ENCODE data around the gene FGG.

Gene FGG

GRCh38 chr4:154564311-154564710, 48.1 kb downstream of the FGG start:
- no peak overlapping the region for H3K27ac ChIP-seq
- TF ChIP-seq ZFX (IDR thresholded peaks at IDR 0.05): no peak
- TF ChIP-seq, protein P1, sequence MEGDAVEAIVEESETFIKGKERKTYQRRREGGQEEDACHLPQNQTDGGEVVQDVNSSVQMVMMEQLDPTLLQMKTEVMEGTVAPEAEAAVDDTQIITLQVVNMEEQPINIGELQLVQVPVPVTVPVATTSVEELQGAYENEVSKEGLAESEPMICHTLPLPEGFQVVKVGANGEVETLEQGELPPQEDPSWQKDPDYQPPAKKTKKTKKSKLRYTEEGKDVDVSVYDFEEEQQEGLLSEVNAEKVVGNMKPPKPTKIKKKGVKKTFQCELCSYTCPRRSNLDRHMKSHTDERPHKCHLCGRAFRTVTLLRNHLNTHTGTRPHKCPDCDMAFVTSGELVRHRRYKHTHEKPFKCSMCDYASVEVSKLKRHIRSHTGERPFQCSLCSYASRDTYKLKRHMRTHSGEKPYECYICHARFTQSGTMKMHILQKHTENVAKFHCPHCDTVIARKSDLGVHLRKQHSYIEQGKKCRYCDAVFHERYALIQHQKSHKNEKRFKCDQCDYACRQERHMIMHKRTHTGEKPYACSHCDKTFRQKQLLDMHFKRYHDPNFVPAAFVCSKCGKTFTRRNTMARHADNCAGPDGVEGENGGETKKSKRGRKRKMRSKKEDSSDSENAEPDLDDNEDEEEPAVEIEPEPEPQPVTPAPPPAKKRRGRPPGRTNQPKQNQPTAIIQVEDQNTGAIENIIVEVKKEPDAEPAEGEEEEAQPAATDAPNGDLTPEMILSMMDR (conservative IDR thresholded peaks at IDR 0.05): no peak

- TF ChIP-seq, protein P1 (conservative IDR thresholded peaks at IDR 0.05): no peak
- no peak for TF ChIP-seq ZFX (IDR thresholded peaks at IDR 0.05)
- H3K27ac ChIP-seq: no peak within 1 kb of the TSS
Observed at GRCh38 chr4:154562697-154563254, 49.7 kb downstream of the FGG start, which contains the start of gene FGB. Gene FGB, plus strand, starts transcription at chr4:154563011. Its CDS starts 8 bp downstream, at chr4:154563019.

GRCh38 chr4:154560824-154561231, 51.6 kb downstream of the FGG start:
- TF ChIP-seq ZFX (IDR thresholded peaks at IDR 0.05): no peak
- TF ChIP-seq, protein P1 (conservative IDR thresholded peaks at IDR 0.05): no peak
- no peak overlapping the region for H3K27ac ChIP-seq

- TF ChIP-seq, protein P1 (conservative IDR thresholded peaks at IDR 0.05): no peak
- no peak for TF ChIP-seq ZFX (IDR thresholded peaks at IDR 0.05)
- H3K27ac ChIP-seq: no peak overlapping the region
Observed at GRCh38 chr4:154560419-154560801, 52.0 kb downstream of the FGG start.

- no peak overlapping the region for H3K27ac ChIP-seq
Observed at GRCh38 chr4:154559494-154560418, 52.7 kb downstream of the FGG start.

GRCh38 chr4:154559141-154559493, 53.3 kb downstream of the FGG start:
- no peak for TF ChIP-seq ZFX (IDR thresholded peaks at IDR 0.05)
- TF ChIP-seq, protein P1 (conservative IDR thresholded peaks at IDR 0.05): no peak
- no peak overlapping the region for H3K27ac ChIP-seq

More at GRCh38 chr4:154559494-154560418, 52.7 kb downstream of the FGG start:
- TF ChIP-seq ZFX (IDR thresholded peaks at IDR 0.05): no peak
- TF ChIP-seq, protein P1 (conservative IDR thresholded peaks at IDR 0.05): peak; percentile 66

Measured in C4-2B (cell line).